HEK293 (cell line): Measurements from ENCODE around the gene GTF2H4.
A peak's percentile ranks its signal among the peaks of the same experiment; 100 is the strongest.
"Not testable (repeated sequence)": the region's sequence is repeated elsewhere in the genome, so short reads cannot be mapped to it uniquely, and the experiment has no call there.

Experiments used
- CTCF ChIA-PET: fragments of 350-600 bp; formaldehyde crosslinking; extraction: SDS; loops from one replicate; lab custom pipeline; 2021; ENCODE audit warnings: antibody characterized with exemption; lab: Yijun Ruan, JAX
- POLR2A ChIA-PET: fragments of 300-600 bp; formaldehyde crosslinking; extraction: SDS; loops from one replicate; lab custom pipeline; 2020; ENCODE audit warnings: antibody characterized with exemption, inconsistent platforms; lab: Yijun Ruan, JAX
- H3K27ac ChIP-seq: fragments of 200-500 bp; sonication (Bioruptor generic); 2 replicates; pipeline ENCODE4 v1.5.1; 2014; ENCODE audit warnings: low read depth, low read length, control low read depth, inconsistent platforms; ENCODE audit errors: extremely low read depth
- H3K36me3 ChIP-seq, 2 experiments: fragments of 200-500 bp in 1 of 2; sonication (Bioruptor generic) in 1 of 2; 1 replicate in 1 of 2; 2 replicates in 1 of 2; pipeline ENCODE4 v1.5.1; 2014 to 2017; ENCODE audit warnings: inconsistent platforms in 2 of 2, low read length in 2 of 2; ENCODE audit not compliant: control insufficient read depth in 2 of 2, insufficient read depth in 1 of 2
- H3K4me1 ChIP-seq: fragments of 200-500 bp; sonication (Bioruptor generic); 2 replicates; pipeline ENCODE4 v1.5.1; 2014; ENCODE audit warnings: mild to moderate bottlenecking, low read length, inconsistent platforms; ENCODE audit not compliant: control insufficient read depth, insufficient read depth
- H3K4me3 ChIP-seq: 2 replicates; pipeline ENCODE4 v1.5.1; 2011; ENCODE audit warnings: low read depth, mild to moderate bottlenecking, control low read depth, low read length, moderate library complexity
- H3K9me3 ChIP-seq: fragments of 200-500 bp; sonication (Bioruptor generic); 2 replicates; pipeline ENCODE4 v1.5.1; 2014; ENCODE audit warnings: low read depth, low read length, inconsistent platforms; ENCODE audit not compliant: control insufficient read depth, insufficient read depth
- BCL11A ChIP-seq: fragments of 450-650 bp; formaldehyde crosslinking; IDR thresholded peaks from 2 replicates; pipeline ENCODE4 v1.5.1; 2016; ENCODE audit warnings: low read depth, missing biosample characterization, missing genetic modification characterization
- KLF8 ChIP-seq: fragments of 450-650 bp; formaldehyde crosslinking; IDR thresholded peaks from 2 replicates; pipeline ENCODE4 v1.5.1; 2016; ENCODE audit warnings: missing biosample characterization, missing genetic modification characterization
- MZF1 ChIP-seq: fragments of 450-650 bp; formaldehyde crosslinking; IDR thresholded peaks from 2 replicates; pipeline ENCODE4 v1.5.1; 2017; ENCODE audit warnings: missing biosample characterization, missing genetic modification characterization, borderline replicate concordance
- SETDB1 ChIP-seq: IDR thresholded peaks from one replicate; pipeline ENCODE4 v1.6.1; 2017; ENCODE audit warnings: mild to moderate bottlenecking, low read length, moderate library complexity, mixed read lengths; ENCODE audit not compliant: insufficient read length
- ZBTB8A ChIP-seq: fragments of 450-650 bp; formaldehyde crosslinking; IDR thresholded peaks from 2 replicates; pipeline ENCODE4 v1.5.1; 2016; ENCODE audit warnings: missing biosample characterization, missing genetic modification characterization
- ZNF157 ChIP-seq: fragments of 450-650 bp; formaldehyde crosslinking; IDR thresholded peaks from 2 replicates; pipeline ENCODE4 v1.5.1; 2016; ENCODE audit warnings: missing biosample characterization, missing genetic modification characterization
- ZNF169 ChIP-seq: fragments of 450-650 bp; formaldehyde crosslinking; IDR thresholded peaks from 2 replicates; pipeline ENCODE4 v1.5.1; 2016; ENCODE audit warnings: missing biosample characterization, missing genetic modification characterization
- ZNF2 ChIP-seq: fragments of 450-650 bp; formaldehyde crosslinking; IDR thresholded peaks from 2 replicates; pipeline ENCODE4 v1.5.1; 2016; ENCODE audit warnings: missing biosample characterization, missing genetic modification characterization
- ZNF416 ChIP-seq: fragments of 450-650 bp; formaldehyde crosslinking; IDR thresholded peaks from 2 replicates; pipeline ENCODE4 v1.5.1; 2016; ENCODE audit warnings: missing biosample characterization, missing genetic modification characterization
- ZNF473 ChIP-seq: fragments of 450-650 bp; formaldehyde crosslinking; IDR thresholded peaks from 2 replicates; pipeline ENCODE4 v1.5.1; 2017; ENCODE audit warnings: missing biosample characterization, missing genetic modification characterization
- ZNF544 ChIP-seq: fragments of 450-650 bp; formaldehyde crosslinking; IDR thresholded peaks from 2 replicates; pipeline ENCODE4 v1.5.0; 2017; ENCODE audit warnings: missing biosample characterization, missing genetic modification characterization
- ZNF585B ChIP-seq: fragments of 450-650 bp; formaldehyde crosslinking; IDR thresholded peaks from 2 replicates; pipeline ENCODE4 v1.5.1; 2016; ENCODE audit warnings: missing biosample characterization, missing genetic modification characterization
- ZSCAN23 ChIP-seq: fragments of 450-650 bp; formaldehyde crosslinking; IDR thresholded peaks from 2 replicates; pipeline ENCODE4 v1.5.1; 2016; ENCODE audit warnings: missing biosample characterization, missing genetic modification characterization
- ZSCAN30 ChIP-seq: fragments of 450-650 bp; IDR thresholded peaks from 2 replicates; pipeline ENCODE4 v1.5.1; 2018; ENCODE audit warnings: missing biosample characterization, mild to moderate bottlenecking, missing genetic modification characterization, moderate library complexity
- TF ChIP-seq, protein P1 (sequence below): fragments of 450-650 bp; formaldehyde crosslinking; IDR thresholded peaks from 2 replicates; pipeline ENCODE4 v1.5.1; 2017; ENCODE audit warnings: missing biosample characterization, mild to moderate bottlenecking, missing genetic modification characterization, moderate library complexity
- TF ChIP-seq, protein P2 (sequence below): fragments of 450-650 bp; formaldehyde crosslinking; IDR thresholded peaks from 2 replicates; pipeline ENCODE4 v1.5.0; 2017; ENCODE audit warnings: missing biosample characterization, missing genetic modification characterization, borderline replicate concordance
- TF ChIP-seq, protein P3 (sequence below): fragments of 450-650 bp; formaldehyde crosslinking; IDR thresholded peaks from 2 replicates; pipeline ENCODE4 v1.5.1; 2017; ENCODE audit warnings: missing biosample characterization, missing genetic modification characterization
- TF ChIP-seq, protein P4 (sequence below): fragments of 450-650 bp; formaldehyde crosslinking; IDR thresholded peaks from 2 replicates; pipeline ENCODE4 v1.5.1; 2016; ENCODE audit warnings: missing biosample characterization, missing genetic modification characterization

Gene GTF2H4

DNA sequence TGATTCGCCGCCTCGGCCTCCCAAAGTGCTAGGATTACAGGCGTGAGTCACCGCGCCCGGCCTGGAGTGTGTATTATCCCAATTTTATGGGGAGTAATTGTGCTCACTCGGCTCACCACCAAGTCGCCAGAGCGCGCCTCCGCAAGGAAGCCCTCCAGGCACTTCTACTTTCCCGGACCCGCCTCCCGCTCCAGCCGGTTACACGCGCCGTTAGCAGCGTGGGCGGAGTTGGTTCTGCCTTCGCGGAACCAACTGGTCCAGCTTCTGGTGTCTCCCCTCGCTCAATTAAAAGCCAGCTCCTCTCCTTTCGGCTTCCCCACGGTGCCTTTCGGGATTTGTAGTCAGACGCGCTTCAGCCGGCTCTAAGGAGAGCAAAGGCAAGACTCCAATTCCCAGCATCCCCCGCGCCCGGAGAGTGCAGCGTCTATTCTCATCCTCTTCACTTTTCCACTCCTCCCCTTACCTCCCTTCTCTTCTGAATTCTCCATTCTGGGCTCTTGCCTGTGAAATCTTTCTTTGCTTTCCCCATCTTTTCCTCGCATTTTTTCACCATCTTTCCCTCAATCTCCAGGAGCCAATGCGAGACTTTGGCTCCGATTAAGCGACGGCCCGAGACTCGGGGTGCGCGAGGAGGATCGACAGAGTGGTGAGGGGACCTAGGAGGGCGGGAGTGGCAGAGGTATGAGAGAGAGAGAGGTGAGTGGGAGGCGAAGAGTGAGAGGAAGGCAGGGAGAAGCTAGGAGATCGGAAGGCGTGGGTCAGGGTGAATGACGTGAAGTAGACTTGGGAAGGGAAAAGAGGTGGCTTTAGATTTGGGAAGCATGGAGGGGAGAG is at the start of gene GTF2H4 (continued):
- TF ChIP-seq, protein P1, sequence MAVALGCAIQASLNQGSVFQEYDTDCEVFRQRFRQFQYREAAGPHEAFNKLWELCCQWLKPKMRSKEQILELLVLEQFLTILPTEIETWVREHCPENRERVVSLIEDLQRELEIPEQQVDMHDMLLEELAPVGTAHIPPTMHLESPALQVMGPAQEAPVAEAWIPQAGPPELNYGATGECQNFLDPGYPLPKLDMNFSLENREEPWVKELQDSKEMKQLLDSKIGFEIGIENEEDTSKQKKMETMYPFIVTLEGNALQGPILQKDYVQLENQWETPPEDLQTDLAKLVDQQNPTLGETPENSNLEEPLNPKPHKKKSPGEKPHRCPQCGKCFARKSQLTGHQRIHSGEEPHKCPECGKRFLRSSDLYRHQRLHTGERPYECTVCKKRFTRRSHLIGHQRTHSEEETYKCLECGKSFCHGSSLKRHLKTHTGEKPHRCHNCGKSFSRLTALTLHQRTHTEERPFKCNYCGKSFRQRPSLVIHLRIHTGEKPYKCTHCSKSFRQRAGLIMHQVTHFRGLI (tag by site-specific recombination) = peak; percentile 47; the same call in 1 of the 2 replicates
- TF ChIP-seq, protein P2, sequence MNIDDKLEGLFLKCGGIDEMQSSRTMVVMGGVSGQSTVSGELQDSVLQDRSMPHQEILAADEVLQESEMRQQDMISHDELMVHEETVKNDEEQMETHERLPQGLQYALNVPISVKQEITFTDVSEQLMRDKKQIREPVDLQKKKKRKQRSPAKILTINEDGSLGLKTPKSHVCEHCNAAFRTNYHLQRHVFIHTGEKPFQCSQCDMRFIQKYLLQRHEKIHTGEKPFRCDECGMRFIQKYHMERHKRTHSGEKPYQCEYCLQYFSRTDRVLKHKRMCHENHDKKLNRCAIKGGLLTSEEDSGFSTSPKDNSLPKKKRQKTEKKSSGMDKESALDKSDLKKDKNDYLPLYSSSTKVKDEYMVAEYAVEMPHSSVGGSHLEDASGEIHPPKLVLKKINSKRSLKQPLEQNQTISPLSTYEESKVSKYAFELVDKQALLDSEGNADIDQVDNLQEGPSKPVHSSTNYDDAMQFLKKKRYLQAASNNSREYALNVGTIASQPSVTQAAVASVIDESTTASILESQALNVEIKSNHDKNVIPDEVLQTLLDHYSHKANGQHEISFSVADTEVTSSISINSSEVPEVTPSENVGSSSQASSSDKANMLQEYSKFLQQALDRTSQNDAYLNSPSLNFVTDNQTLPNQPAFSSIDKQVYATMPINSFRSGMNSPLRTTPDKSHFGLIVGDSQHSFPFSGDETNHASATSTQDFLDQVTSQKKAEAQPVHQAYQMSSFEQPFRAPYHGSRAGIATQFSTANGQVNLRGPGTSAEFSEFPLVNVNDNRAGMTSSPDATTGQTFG (tag by site-specific recombination) = peak; percentile 86; the same call in 1 of the 2 replicates

DNA sequence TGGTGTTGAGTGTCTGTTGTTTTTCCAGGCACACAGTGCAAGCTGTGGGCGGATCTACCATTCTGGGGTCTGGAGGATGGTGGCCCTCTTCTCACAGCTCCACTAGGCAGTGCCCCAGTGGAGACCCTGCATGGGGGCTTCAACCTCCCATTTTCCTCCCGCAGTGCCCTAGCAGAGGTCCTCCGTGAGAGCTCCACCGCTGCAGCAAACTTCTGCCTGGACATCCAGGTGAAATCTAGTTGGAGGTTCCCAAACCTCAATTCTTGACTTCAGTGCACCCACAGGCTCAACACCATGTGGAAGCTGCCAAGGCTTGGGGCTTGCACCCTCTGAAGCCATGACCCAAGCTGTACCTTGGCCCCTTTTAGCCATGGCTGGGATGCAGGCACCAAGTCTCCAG is 48.3 kb upstream of the GTF2H4 start:
- H3K9me3 ChIP-seq, H3K4me3 ChIP-seq, H3K27ac ChIP-seq, H3K36me3 ChIP-seq: not testable (repeated sequence)
- TF ChIP-seq ZNF585B (tag by site-specific recombination) (peak; percentile 45), SETDB1 (peak; percentile 51)
- ChIA-PET CTCF (interaction anchor here (1.2 kb wide), 1 partner anchor 17 kb away, joined by 9 read pairs; no protein-coding TSS in a partner anchor), POLR2A (interaction anchor here (1.2 kb wide), 1 partner anchor 16 kb away, joined by 3 read pairs; no protein-coding TSS in a partner anchor)
- H3K4me1 ChIP-seq = peaks cover 10% of the 10 kb centered on the region

DNA sequence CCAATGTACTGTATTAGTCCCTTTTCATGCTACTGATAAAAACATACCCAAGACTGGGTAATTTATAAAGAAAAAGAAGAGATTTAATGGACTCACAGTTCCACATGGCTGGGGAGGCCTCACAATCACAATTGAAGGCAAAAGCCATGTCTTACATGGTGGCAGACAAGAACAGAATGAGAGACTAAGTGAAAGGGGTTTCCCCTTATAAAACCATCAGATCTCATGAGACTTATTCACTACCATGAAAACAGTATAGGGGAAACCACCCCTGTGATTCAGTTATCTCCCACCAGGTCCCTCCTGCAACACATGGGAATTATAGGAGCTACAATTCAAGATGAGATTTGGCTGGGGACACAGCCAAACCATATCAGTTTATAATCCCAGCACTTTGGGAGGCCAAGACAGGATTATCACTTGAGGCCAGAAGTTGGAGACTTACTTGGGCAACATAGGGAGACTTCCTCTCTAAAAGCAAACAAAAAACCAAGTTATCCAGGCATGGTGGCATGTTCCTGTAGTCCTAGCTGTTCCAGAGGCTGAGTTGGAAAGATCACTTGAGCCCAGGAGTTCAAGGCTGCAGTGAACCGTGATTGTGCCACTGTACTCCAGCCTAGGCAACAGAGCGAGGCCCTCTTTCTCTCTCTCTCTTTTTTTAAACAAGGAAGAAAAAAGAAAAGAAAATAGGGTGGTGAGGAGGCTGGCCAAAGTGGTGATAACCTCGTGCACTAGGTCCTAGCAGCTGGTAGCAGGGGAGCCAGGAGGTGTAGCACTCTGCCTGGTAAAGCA is 46.6 kb upstream of the GTF2H4 start:
- Histone ChIP-seq H3K27ac (no peak overlapping the region), H3K4me3 (no peak overlapping the region), H3K9me3 (no peaks in the 10 kb centered on the region), H3K4me1 (peaks cover 10% of the 10 kb centered on the region), H3K36me3 (no peaks in the 10 kb centered on the region)
- ChIA-PET POLR2A (no interaction called here), CTCF (interaction anchor here (1.2 to 1.7 kb wide), 3 partner anchors 16 to 218 kb away, joined by 4 to 5 read pairs (median 4); no protein-coding TSS in a partner anchor)
- TF ChIP-seq ZNF473 (tag by site-specific recombination) = no peak
- TF ChIP-seq ZSCAN23 (tag by site-specific recombination) = no peak
- no peak for TF ChIP-seq BCL11A (tag by site-specific recombination)
- no peak for TF ChIP-seq KLF8
- no peak for TF ChIP-seq ZNF416 (tag by site-specific recombination)
- no peak for TF ChIP-seq ZSCAN30 (tag by site-specific recombination)
- no peak for TF ChIP-seq ZBTB8A (tag by site-specific recombination)
- no peak for TF ChIP-seq ZNF157 (tag by site-specific recombination)

DNA sequence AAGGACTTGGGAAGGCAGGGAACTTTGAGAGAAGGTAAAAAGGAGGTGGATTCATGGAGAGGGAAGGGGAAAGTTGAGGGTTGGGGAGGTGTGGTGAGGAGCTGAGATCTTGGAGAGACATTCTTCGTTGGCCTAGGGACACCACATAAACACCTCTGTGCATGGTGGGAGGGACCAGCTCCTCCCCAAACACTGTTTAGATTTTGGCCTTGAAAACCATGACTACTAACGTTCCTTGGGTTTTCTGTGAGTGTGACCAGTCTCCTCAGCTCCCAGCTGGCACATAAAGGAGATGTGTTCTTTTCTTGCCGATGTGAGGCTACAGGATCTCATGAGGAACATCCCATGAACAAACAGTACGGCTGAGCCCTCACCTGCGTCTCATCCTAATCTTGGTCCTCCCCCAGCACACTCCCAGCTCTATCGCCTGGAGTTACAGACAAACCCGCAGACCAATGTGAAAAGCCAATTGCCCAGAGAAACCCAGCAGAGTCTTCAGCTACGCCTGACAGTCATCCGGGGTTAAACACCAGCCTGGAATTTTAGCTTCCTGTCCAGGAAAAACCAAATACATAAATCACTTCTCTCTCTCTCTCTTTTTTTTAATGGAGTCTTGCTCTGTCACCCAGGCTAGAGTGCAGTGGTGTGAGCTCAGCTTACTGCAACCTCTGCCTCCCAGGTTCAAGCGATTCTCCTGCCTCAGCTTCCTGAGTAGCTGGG is 45.7 kb upstream of the GTF2H4 start:
- CTCF ChIA-PET = interaction anchor here (0.6 to 1.7 kb wide), 4 partner anchors 15 to 217 kb away, joined by 3 to 5 read pairs (median 4); no protein-coding TSS in a partner anchor
- no peaks in the 10 kb centered on the region for H3K36me3 ChIP-seq
- H3K4me3 ChIP-seq = no peak overlapping the region
- H3K9me3 ChIP-seq = no peaks in the 10 kb centered on the region
- POLR2A ChIA-PET = no interaction called here
- no peak overlapping the region for H3K27ac ChIP-seq
- peaks cover 7% of the 10 kb centered on the region for H3K4me1 ChIP-seq
- TF ChIP-seq ZNF544 (tag by site-specific recombination) (no peak), MZF1 (tag by site-specific recombination) (no peak), ZNF2 (tag by site-specific recombination) (no peak), ZNF169 (no peak)
- TF ChIP-seq, protein P3, sequence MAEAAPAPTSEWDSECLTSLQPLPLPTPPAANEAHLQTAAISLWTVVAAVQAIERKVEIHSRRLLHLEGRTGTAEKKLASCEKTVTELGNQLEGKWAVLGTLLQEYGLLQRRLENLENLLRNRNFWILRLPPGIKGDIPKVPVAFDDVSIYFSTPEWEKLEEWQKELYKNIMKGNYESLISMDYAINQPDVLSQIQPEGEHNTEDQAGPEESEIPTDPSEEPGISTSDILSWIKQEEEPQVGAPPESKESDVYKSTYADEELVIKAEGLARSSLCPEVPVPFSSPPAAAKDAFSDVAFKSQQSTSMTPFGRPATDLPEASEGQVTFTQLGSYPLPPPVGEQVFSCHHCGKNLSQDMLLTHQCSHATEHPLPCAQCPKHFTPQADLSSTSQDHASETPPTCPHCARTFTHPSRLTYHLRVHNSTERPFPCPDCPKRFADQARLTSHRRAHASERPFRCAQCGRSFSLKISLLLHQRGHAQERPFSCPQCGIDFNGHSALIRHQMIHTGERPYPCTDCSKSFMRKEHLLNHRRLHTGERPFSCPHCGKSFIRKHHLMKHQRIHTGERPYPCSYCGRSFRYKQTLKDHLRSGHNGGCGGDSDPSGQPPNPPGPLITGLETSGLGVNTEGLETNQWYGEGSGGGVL = no peak
- TF ChIP-seq, protein P4, sequence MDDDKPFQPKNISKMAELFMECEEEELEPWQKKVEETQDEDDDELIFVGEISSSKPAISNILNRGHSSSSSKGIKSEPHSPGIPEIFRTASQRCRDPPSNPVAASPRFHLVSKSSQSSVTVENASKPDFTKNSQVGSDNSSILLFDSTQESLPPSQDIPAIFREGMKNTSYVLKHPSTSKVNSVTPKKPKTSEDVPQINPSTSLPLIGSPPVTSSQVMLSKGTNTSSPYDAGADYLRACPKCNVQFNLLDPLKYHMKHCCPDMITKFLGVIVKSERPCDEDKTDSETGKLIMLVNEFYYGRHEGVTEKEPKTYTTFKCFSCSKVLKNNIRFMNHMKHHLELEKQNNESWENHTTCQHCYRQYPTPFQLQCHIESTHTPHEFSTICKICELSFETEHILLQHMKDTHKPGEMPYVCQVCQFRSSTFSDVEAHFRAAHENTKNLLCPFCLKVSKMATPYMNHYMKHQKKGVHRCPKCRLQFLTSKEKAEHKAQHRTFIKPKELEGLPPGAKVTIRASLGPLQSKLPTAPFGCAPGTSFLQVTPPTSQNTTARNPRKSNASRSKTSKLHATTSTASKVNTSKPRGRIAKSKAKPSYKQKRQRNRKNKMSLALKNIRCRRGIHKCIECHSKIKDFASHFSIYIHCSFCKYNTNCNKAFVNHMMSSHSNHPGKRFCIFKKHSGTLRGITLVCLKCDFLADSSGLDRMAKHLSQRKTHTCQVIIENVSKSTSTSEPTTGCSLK = no peak
